HG03354 (cell line): ENCODE data around the gene TRPV4.

Source experiments
- ATAC-seq: cut with Tn5 transposase; IDR thresholded peaks from one replicate; pipeline ENCODE4 v1.9.1; 2021; ENCODE audit warnings: mild to moderate bottlenecking; ENCODE audit not compliant: unreplicated experiment, poor library complexity, severe bottlenecking

TRPV4 gene

DNA sequence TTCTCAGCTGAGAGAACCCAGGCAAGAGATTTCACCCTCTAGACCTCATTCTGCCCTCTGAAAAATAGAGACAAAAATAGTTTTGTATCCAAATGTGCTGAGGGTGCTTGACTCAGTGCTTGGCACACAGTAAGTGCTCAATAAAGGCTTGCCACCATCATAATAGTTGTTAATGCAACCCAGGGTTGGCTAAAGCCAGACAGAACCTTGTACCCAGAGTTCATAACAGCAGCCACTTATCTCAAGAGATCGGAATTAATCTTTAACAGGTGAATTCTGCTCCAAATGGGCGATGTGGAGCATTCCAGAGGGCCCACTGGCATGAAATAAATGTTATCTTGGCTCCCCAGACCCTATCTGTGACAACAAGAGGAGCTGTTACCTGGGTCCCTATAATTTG lies 2.9 kb downstream of the TRPV4 start:
- no peak for ATAC-seq

DNA sequence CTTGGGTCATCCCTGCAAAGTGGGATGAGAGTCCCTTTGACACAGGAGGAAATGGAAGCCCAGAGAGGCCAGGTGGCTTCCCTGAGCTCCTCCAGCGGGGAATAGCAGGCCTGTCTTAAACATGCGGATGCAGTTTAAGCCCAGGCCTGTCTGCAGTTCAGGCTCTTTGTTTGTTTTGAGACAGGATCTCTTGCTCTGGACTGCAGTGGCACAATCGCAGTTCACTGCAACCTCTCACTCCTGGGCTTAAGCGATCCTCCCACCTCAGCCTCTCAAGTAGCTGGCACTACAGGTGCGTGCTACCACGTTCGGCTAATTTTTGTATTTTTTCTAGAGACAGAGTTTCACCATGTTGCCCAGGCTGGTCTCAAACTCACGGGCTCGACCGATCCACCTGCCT lies 3.5 kb downstream of the TRPV4 start:
- ATAC-seq: no peak

DNA sequence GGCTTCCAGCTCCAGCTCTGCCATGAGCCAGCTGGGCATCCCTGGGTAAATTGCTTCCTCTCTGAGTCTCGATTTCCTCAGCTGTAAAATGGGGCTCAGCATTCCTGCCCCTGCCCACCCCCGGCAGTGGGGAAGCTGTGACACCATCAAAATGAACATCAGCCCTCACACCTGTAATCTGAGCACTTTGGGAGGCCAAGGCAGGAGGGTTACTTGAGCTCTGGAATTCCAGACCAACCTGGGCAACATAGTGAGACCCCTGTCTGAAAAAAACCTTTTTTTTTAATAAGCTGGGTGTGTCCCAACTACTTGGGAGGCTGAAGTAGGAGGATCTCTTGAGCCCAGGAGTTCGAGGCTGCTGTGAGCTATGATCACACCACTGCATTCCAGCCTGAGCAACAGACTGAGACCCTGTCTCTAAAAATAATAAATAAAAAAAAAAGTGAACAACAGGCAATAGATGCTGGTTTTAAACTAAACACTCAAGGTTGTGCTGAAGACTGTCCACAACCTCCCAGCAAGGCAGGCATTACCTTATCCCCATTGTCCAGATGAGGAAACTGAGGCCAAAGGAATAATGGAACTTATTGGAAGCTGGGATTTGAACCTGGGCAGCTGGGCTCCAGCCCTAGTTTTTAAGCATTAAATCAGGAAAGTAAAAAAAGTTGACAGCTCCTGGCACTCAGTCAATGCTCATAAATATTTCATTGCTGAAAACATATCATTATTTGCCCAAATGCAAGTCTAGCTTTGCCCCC lies 4.3 kb downstream of the TRPV4 start:
- no peak for ATAC-seq

DNA sequence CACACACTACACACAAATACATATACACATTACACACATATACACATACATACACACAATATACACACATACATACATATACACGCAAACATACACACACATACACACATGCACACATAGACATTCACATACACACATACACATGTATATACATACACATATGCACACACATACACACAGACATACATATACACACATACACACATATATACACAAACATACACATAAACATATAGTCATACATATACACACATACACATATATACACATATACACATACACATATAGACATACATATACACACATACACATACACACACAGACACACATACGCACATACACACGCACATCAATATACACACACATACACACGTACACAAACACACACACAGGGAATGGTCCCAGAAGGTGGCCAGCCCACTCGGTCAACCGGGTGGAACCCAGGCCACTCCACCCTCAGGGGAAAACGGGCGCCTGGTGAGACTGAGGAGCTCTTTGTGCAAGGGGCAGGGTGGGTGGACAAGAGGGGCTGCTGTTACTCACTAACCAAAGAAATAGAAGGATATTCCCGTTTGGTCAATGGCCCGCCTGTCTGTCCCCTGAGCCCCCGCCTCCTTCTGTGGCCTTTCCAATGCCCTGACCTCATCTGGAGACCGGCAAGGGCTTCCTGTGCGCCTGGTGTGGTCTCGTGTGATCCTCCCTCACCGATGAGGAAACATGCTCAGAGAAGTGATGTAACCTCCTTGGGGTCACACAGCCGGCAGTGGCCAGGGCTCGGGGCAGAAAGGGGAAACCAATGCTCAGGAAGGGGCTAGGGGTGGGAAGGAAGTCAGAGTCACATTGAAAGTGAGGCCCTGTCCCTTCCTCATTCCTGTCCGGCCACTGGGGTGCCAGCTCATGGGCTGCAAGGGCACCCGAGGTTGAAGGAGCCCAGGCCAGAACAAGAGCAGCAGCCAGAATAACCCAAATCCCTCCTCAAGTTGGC lies 5.3 kb downstream of the TRPV4 start:
- no peak for ATAC-seq

DNA sequence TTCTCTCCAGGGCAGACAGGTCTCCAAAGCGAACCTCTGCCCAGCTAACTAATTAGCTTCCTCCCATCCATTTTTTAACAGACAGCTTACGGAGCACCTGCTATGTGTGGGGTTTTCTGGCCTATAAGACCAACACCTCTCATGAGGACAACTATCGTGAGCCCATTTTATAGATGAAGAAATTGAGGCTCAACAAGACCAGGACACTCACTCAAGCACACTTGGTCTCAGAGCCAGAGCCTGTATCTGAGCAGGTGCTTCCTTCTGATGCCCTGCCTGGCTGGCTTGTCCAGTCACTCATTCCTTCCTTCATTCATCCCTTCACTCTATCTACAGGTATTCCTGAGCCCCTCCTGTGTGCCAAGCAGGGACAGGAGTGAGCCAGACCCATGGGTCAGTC lies 6.1 kb downstream of the TRPV4 start:
- no peak for ATAC-seq

DNA sequence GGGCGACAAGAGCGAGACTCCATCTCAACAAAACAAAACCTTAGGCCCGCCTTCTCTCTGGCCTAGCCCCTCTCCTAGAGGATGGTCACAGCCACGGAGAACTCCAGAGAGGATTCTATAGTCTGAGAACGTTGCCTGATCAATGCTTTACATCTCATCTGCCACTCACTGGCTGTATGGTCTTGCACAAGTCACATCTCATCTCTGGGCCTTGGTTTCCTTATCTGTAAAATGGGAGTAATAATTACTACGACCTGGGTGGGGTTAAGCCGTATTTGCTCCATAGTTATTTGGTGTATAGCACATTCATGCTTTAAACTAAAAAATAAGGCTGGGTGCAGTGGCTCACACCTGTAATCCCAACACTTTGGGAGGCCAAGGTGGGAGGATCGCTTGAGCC lies 8.5 kb downstream of the TRPV4 start:
- ATAC-seq: no peak

DNA sequence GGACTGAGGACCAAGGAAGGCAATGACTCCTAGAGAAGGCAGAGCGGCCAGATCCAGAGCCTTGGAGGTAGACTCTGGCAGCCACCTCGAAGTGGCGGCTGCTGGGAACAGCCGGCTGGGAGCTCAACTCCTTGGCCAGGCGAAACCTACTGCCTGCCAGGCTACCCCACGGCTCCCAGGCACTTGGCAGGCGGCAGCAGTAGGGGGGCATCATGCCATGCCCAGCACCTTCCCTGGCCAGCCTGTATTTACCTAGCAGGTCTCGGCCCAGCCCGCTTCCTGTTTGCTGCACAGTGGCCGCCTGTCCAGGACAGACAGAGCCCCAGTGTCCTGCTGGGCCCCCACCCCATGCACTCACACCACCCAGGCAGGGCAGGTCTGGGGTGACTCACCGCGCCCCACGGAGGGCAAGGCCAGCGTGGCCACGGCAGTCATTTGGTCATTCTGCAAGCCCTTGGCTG lies 10.2 kb downstream of the TRPV4 start:
- no peak for ATAC-seq

DNA sequence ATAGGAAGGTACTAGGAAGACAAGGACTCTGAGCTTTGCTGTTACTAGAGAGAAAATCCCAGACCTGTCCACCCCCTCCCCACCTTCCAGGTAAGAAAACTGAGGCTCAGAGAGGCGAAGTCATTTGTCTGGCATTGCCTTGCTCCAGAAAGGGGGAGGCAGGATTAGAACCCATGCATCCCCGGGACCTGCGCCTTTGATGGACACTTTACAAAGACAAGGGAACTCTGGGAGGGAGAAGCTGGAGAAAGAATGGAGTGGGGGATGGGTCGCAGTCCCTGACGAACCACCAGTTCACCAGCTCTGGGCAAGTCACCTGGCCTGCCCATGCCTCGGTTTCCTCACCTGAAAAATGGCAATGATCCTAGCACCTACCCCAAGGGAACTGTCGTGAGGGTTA lies 10.8 kb downstream of the TRPV4 start:
- no peak for ATAC-seq

DNA sequence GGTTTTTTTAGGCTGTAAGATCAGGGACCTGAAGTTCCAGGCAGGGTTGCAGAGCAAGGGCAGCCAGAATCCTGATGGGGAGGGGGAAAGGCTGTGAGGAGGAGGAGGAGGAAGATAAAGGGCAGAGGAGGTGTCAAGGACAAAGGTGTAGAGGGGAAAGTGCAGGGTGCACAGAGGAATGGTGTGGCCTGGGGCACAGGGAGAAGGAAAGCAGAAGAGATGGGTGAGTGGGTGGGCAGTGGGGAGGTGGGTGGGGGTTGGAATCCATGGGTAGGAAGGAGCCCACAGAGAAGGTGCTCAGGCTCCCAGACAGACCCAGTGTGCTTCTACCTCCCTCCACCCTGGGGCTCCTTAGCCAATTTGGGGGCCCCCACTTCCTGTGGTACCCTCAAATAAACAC lies 11.2 kb downstream of the TRPV4 start:
- ATAC-seq: no peak

DNA sequence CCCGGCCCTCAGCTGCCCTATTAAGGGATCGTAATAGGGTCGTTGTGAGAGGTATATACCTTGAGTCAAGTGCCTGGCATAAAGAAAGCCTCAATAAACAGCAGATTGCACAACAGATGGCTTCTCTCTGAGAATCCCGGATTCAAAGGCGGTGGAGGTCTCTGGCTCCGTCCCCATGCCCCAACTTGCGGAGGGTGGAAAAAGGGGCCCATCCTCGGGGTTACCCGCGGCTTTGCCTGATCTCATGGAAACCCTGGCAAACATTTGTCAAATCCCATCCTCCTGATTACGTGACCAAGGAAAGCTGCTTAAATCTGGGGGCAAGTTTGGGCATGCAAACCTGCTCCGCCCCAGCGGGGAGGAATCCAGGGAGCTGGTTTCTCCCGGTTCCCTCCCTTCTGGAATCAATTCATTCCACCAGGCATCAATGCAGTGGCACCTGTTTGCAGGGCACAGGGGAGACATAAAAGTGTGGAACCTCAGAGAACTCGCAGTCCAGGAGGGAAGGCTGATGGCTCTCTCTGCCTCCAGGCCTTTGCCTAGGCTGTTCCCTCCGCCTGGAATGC lies 12.3 kb downstream of the TRPV4 start:
- ATAC-seq: no peak

DNA sequence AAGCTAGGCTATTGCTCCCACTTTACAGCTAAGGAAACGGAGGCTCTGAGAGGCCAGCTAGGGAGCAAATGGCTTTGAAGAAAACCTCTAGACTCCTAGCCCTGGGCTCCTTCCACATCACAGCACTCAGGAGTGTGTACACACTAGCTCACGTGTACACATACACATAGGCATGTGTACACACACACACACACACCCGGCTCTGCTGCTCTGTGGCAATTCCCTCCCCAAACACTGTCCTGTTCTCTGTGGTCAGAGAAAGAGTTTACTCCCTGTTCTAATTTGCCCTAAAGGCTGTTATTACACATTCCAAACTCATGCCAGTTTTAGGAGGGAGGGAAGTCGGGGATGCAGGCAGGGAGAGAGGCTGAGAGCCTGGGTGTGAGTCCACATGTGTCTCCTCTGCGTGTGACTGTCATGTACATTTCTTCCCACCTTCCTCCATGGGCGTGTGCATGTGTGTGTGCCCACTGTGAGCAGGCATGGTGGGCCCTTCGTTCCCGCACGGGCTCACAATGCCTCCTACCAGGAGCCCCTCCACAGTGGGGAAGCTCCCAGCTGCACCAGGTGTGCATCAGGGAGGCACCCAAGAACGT lies 14.2 kb downstream of the TRPV4 start:
- ATAC-seq: no peak

DNA sequence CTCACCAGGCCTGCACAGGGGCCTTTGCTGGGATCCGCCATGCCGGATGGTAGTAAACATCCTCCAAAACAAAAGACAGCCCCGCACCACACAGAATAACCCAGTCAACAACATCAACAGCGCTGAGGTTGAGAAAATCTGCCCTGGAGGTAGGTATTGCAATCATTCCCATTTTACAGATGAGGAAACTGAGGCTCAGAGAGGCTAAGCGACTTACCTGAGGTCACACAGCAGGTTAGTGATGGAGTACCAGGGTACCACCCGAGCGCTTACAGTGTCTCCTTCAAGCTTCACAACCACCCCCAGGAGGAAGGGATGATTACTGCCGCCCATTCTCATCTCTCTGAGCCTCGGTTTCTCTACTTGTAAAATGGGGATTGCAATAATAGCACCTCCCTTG lies 14.9 kb downstream of the TRPV4 start:
- ATAC-seq: no peak

DNA sequence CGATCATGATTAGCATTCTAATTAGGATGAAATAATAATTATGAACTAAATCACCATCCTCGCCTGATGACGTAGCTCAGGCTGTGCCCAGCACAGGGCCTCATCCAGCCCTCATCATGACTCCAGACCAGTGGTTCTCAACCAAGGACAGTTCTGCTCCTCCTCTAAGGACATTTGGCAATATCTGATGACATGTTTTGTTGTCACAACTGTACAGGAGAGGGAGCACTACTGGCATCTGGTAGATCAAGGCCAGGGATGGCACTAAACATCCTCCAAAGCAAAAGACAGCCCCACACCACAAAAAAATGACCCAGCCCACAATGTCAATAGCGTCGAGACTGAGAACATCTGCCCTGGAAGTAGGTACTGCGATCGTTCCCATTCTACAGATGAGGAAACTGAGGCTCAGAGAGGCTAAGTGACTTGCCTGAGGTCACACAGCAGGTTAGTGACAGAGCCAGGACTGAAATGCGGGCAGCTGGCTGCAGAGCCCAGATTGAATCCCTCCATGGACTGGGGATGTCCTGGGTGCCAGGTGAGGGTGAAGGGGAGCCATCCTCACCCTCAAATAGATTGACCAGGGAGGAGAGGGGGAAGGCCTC lies 15.5 kb downstream of the TRPV4 start:
- no peak for ATAC-seq

DNA sequence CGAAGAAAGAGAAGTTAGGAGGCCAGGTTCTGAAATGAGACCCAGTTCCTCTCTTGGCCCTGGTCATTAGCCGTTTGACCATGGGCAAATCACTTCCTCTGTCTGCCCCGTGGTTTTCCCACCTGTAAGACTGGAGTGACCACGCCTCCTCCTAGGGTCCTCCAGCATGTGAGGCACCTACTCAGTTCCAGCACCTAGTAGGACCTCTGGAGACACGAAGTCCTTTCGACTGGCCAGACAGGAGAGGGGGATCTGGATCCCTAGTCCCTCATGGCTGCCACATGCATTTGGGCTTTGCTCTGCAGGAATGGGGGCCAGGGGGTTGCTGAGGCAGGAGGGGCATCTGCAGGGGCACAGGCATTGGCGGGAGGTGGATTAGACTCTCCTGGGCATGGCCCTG lies 16.3 kb downstream of the TRPV4 start:
- no peak for ATAC-seq

DNA sequence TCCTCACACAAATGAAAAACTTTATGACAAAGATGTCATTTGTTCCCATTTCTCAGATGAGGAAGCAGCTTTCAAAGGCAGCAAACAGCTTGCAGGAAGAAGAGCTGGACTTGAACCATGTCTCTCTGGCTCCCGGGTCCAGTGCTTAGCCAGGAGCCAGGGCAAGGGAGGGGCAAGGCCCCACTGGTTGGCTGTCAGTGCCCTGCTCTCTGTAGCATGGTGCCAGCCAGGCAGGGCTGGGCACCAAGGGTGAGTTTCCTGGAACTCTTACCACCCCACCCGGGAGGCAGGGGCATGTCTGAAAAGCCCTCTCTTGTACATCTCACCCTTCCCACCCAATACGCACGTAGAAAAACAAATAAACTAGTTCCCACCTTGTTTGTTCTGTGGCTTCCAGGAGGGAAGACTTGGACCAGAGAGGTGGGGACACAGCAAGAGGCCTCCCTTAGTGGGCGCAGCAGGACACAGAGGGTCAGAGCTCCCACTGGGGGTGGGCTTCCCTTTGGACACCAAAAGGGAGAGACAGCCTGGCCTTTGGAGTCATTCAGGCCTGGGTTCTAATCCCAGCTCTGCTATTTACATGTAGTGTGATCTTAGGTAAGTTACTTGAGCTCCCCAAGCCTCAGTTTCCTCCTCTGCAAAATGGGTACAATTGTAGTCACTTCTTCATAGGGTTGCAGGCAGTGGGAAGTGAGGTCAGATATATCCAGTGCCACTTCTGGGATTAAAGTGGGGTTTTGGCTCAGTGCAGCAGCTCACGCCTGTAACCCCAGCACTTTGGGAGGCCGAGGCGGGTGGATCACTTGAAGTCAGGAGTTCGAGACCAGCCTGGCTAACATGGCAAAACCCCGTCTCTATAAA lies 17.2 kb downstream of the TRPV4 start:
- no peak for ATAC-seq

DNA sequence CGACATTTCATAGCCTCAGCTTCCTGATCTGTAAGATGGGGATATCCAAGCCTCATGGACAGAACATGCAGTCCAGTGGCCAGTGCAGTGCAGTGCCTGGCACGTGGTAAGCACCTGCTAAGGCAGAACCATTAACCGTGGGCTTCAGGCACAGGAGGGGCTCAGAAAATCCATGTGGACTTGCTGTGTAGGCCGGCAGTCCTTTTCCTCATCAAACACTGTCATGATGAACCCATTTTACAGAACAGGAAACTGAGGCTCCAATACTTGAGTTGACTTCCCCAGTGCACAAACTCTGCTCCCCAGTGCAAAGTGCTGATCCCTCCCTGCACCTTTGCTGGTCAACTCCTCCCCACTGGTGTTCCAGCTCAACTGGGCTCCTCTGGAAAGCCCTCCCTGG lies 18.0 kb downstream of the TRPV4 start:
- ATAC-seq: no peak

DNA sequence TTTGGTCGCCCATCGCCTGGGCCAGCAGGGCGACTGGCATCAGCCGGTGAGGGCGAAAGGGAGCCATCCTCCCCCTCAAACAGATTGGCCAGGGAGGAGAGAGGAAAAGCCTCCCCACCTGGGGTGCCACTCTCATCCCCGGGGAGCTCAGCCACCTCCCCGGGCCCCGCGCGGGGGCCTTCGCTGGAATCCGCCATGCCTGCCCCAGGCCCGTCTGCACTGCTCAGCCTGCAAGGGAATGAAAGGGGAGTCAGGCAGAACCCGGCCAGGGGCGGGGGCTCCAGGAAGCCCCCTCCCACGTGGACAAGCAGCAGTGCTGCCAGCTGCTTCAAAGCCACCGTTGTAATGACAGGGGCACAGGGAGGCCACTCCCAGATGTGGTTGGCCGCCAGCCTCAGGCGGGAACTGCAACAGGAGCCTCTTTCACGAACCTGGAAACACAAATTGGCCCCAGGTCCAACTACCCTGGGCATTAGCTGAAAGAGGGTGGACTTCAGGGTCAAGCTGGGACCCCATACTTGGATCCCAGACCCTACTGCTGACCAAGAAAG lies 18.5 kb downstream of the TRPV4 start:
- ATAC-seq: no peak

DNA sequence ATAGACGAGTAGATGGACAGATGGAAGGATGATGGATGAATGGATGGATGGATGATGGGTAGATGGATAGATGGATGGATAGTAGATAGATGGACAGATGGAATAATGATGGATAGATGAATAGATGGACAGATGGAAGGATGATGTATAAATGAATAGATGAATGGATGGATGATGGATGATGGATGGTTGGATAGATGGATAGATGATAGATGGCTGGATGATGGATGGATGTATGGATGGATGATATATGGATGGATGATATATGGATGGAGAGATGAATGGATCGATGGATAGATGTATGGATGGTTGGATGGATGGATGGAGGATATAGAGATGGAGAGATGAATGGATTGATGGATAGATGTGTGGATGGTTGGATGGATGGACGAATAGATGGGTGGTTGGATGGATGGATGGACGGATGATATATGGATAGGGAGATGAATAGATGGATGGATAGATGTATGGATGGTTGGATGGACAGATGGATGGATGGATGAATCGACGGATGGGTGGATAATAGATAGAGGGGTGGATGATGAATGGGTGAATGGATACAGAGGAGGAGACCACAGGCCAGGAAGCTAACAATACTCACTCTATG lies 19.3 kb downstream of the TRPV4 start:
- no peak for ATAC-seq
